Medulla oblongata (tissue), 1 donor: ENCODE results near the gene COL1A1.

Experiments used
- DNase-seq: peaks from one replicate; pipeline ENCODE4 v3.0.0-alpha.2; 2015; ENCODE audit errors: extremely low spot score

The COL1A1 gene

GRCh38 chr17:50154604-50155003 lies 46.8 kb downstream of the COL1A1 start:
- no peak for DNase-seq

GRCh38 chr17:50153650-50154575 lies 47.5 kb downstream of the COL1A1 start:
- no peak for DNase-seq

- no peak for DNase-seq
These were observed 48.7 kb downstream of the COL1A1 start for GRCh38 chr17:50152736-50153135.

GRCh38 chr17:50151937-50152547 lies 49.4 kb downstream of the COL1A1 start:
- DNase-seq, result peak; percentile 96

- DNase-seq, result peak; percentile 95
These were observed 50.1 kb downstream of the COL1A1 start for GRCh38 chr17:50151041-50151936.

GRCh38 chr17:50150354-50151040 lies 50.9 kb downstream of the COL1A1 start, which contains the start of gene PPP1R9B:
Gene PPP1R9B (minus strand): TSS chr17:50150677. CDS start chr17:50150513, 164 bp downstream.
- DNase-seq, result no peak

- DNase-seq, result no peak
These were observed 51.7 kb downstream of the COL1A1 start for GRCh38 chr17:50149417-50150353.

GRCh38 chr17:50149091-50149416 lies 52.4 kb downstream of the COL1A1 start:
- no peak for DNase-seq

- peak; percentile 87 for DNase-seq
These were observed 53.0 kb downstream of the COL1A1 start for GRCh38 chr17:50148226-50149090.

- DNase-seq, result no peak
These were observed 53.6 kb downstream of the COL1A1 start for GRCh38 chr17:50147841-50148225.

GRCh38 chr17:50146927-50147665 lies 54.3 kb downstream of the COL1A1 start:
- no peak for DNase-seq

- no peak for DNase-seq
These were observed 55.1 kb downstream of the COL1A1 start for GRCh38 chr17:50146230-50146926.

- no peak for DNase-seq
These were observed 55.8 kb downstream of the COL1A1 start for GRCh38 chr17:50145532-50146229.

- DNase-seq, result no peak
These were observed 56.4 kb downstream of the COL1A1 start for GRCh38 chr17:50144845-50145531.

GRCh38 chr17:50144355-50144754 lies 57.1 kb downstream of the COL1A1 start:
- DNase-seq, result no peak

GRCh38 chr17:50143461-50144176 lies 57.8 kb downstream of the COL1A1 start:
- DNase-seq, result no peak
